ENCODE measurements around the gene FRG2B. TPM values are rescaled to one million over a fixed set of nuclear protein-coding genes. Genes with fewer than 3 reads are reported as not detected.
"Not testable (repeated sequence)": the region's sequence is repeated elsewhere in the genome, so short reads cannot be mapped to it uniquely, and the experiment has no call there.

FRG2B gene
- total RNA-seq, result not detected in 2 replicates
- not detected for polyA plus RNA-seq (2012)

GRCh38 chr10:133626695-133627094 is at the start of gene FRG2B:
Gene FRG2B, minus strand, starts transcription at chr10:133626795. Its CDS starts 53 bp downstream, at chr10:133626742.
- not testable (repeated sequence) for DNase-seq (ENCODE audit: low read depth)

DNA sequence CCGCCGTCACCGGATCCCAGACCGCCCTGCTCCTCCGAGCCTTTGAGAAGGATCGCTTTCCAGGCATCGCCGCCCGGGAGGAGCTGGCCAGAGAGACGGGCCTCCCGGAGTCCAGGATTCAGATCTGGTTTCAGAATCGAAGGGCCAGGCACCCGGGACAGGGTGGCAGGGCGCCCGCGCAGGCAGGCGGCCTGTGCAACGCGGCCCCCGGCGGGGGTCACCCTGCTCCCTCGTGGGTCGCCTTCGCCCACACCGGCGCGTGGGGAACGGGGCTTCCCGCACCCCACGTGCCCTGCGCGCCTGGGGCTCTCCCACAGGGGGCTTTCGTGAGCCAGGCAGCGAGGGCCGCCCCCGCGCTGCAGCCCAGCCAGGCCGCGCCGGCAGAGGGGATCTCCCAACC is 40.9 kb upstream of the FRG2B start:
- not testable (repeated sequence) for DNase-seq (ENCODE audit: low read depth)

GRCh38 chr10:133663544-133664160 is 37.1 kb upstream of the FRG2B start:
- not testable (repeated sequence) for DNase-seq (ENCODE audit: low read depth)

GRCh38 chr10:133661122-133661521 is 34.5 kb upstream of the FRG2B start:
- not testable (repeated sequence) for DNase-seq (ENCODE audit: low read depth)

DNA sequence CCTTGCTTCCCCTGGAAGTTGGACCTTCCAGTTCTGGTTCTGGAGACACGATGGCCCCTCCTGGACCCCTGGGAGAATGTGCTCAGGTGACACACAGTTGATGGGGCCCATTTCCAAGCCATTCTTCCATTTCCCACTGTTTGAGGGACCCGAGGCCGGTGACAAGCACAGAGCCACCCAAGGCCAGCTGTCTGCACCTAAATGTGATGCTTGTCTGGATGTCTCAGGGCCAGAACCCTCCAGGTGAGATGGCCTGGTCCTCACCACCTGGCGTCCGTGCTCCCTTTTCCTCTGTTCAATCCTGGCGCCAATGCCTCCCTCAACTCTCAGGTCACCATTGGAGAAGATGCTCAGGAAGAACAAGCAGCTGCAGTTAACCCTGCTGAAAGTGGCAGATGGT is 33.9 kb upstream of the FRG2B start:
- not testable (repeated sequence) for DNase-seq (ENCODE audit: low read depth)

DNA sequence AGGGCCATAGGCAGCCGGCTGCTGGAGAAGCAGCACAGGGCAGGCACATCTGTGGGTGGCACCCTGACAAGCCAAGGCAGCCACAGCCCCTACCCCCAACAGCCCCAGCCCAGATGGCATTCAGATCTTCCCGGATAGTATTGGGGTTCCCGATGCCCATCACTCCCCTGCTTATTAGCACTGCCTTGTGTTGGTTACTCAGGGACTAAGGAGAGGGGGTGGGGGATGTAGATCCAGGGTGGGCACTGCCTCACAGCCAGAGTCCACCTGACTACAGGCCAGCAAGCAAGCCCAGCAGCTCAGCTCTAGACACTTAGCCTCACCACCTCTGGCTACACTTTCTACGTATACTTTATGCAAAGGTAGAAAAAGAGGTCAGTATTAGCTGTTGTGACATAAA is 30.7 kb upstream of the FRG2B start:
- DNase-seq (ENCODE audit: low read depth), result not testable (repeated sequence)

DNA sequence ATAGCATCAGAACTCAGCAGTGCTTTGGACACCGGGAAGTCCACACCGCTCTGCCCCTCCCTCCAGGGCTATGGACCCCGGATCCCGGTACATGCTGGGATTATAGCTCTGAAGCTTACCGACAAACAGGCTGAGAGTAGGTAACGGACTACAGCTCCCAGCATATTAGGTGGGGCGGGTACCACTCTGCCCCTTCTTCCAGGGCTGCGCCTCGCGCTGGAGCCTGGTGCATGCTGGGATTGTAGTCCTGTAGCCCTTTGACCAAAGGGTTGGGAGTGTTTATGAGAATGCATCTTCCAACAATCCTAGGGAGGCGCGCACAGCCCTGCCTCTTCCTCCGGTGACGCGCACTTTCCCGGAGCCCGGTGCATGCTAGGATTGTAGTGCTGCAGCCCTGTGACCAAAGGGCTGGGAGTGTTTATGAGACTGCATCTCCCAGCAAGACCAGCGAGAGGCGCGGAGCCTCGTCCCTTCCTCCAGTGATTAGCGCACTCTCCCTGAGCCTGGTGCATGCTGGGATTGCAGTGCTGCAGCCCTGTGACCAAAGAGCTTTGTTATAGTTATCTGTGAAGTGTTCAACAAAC is 22.4 kb upstream of the FRG2B start:
- DNase-seq (ENCODE audit: low read depth), result not testable (repeated sequence)

- DNase-seq (ENCODE audit: low read depth), result not testable (repeated sequence)
Measured at GRCh38 chr10:133647075-133647748, 20.6 kb upstream of the FRG2B start.

- DNase-seq (ENCODE audit: low read depth), result not testable (repeated sequence)
Measured at GRCh38 chr10:133637846-133638235, 11.2 kb upstream of the FRG2B start.

GRCh38 chr10:133637202-133637845 is 10.7 kb upstream of the FRG2B start:
- not testable (repeated sequence) for DNase-seq (ENCODE audit: low read depth)

DNA sequence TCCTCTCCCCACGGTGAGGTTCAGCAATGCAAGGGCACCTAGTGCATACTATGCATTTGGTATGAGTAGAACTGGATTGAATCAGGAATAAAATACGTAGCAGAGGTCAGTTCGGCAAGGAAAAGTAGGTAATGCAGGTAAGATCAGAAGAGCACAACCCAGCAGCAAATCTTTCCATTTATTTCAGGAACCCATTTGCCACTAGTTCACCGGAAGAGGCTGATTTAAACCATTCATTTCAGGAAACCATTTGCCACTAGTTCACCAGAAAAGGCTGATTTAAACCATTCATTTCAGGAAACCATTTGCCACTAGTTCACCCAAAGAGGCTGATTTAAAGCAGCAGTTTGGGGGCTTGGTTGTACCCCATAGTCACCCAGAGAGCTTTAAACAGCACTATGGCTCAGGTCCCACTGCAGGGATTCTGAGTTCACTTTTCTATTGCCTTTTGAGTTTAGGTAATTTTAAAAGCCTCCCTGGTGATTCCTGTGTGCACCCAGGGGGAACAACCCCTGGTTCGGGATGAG is 4.2 kb upstream of the FRG2B start:
- not testable (repeated sequence) for DNase-seq (ENCODE audit: low read depth)

GRCh38 chr10:133622544-133622943 is 4.1 kb downstream of the FRG2B start:
- not testable (repeated sequence) for DNase-seq (ENCODE audit: low read depth)

- no peak for DNase-seq (ENCODE audit: low read depth)
Measured at GRCh38 chr10:133618851-133619250, 7.7 kb downstream of the FRG2B start.

DNA sequence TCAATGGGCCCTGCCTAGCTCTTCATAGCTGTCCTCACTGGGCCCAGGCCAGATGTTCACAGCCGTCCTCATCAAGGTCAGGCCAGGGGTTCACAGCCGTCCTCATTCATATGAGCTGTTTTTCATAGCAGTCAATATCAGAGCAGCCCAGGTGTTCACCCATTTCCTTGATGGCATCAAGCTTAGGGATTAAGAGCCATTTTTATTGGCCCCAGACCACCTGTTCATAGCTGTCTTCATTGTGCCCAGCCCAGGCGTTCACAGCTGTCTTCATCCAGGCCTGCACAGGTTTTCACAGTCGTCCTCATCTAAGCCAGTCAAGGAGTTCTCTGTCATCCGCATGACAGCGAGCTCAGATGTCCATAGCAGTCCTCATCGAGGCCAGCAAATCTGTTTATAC is 9.4 kb downstream of the FRG2B start:
- DNase-seq (ENCODE audit: low read depth), result no peak

DNA sequence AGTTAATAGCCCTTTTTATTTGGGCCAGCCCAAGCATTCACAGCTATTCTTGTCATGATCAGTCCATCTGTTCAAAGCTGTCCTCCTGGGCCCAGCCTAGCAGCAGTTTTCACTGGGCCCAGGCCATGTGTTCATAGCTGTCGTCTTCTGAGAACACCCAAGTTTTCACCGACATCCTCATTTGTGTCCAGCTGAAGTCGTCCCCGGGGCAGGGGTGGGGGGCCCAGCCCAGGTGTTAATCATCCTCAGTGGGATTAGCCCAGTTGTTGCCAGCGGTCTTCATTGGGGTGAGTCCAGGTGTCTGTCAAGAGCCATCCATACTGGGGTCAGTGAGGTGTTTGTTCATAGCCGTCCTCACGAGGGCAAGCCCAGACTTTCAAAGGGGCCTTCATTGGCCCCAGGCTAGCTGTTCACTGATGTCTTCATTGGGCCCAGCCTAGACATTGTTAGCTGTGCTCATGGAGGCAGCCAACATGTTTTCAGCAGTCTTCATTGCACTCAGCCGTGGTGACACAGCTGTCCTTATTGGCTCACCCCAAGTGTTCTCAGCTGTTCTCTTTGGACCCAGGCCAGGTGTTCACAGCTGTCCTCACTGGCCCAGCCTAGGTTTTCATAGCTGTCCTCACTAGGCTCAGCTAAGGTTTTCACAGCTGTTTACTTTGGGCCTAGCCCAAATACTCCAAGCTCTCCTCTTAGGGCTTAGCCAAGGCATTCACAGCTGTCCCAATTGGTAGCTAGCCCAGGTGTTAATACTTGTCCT is 10.0 kb downstream of the FRG2B start:
- peak; percentile 87 for DNase-seq (ENCODE audit: low read depth)

- peak; percentile 78 for DNase-seq (ENCODE audit: low read depth)
Measured at GRCh38 chr10:133614830-133615580, 11.6 kb downstream of the FRG2B start.

- no peak for DNase-seq (ENCODE audit: low read depth)
Measured at GRCh38 chr10:133613699-133614098, 12.9 kb downstream of the FRG2B start.

DNA sequence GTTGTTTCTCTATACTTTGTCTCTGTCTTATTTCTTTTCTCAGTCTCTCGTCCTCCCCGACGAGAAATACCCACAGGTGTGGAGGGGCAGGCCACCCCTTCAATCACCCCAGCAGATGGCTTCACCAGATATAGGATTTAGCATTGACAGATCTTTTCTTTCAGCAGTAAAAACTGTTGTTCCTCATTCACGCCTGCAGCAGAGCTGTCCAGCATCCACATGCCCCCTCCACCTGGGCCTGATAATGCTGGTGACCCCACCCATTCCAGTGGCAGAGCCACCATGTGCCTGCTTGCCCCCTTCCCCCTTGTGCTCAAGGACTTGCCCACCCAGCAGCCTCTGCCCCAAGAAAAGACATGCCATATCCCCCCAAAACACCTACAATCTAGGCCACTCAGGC is 15.5 kb downstream of the FRG2B start:
- no peak for DNase-seq (ENCODE audit: low read depth)

GRCh38 chr10:133608855-133609254 is 17.7 kb downstream of the FRG2B start:
- DNase-seq (ENCODE audit: low read depth), result peak; percentile 37

GRCh38 chr10:133603434-133603833 is 23.2 kb downstream of the FRG2B start:
- DNase-seq (ENCODE audit: low read depth), result not testable (repeated sequence)
